Ramos (cell line): ENCODE data around the gene PLCL2.
"Not testable (repeated sequence)": the region's sequence is repeated elsewhere in the genome, so short reads cannot be mapped to it uniquely, and the experiment has no call there.

ENCODE experiments used
- in situ Hi-C: fragments of 300-500 bp; cut with MboI; formaldehyde crosslinking; loops from one replicate; pipeline ENCODE4 v1.14.3; 2022; ENCODE audit warnings: low sequenced_read_pairs; ENCODE audit not compliant: unreplicated experiment

The PLCL2 gene

DNA sequence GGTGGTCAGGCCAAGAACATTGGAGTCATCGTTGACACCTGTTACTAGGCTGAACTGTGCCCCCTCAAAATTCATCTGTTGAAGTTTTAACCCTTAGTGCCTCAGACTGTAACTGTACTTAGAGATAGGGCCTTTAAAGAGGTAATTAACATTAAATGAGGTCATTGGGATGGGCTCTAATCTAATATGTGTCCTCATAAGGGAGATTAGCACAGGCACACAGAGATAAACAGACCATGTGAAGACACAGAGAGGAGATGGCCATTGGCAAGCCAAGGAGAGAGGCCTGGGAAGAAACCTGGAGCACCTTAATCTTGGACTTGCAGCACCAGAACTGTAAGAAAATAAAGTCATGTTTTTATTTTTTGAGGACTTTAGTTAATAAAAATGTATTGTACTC is 59.6 kb downstream of the PLCL2 start:
- in situ Hi-C loops, result no loop called here

DNA sequence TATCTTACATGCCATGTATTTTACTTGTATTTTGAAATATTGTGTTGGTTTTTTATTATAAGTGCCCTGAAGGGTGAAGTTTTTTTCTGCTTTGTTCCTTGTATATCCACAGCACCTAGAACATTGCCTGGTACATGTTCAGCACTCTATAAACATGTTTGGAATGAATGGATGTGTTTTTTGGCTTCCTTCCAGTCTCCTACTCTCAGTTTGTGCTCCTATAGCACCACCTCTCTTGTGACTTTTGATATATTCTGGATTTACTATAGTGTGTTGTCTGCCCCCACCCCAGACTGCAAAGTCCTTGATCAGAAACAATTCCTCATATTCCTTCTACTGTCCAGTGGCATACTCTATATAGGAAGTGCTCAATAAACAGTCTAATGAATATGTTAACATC is 60.6 kb downstream of the PLCL2 start:
- in situ Hi-C loops, result no loop called here

DNA sequence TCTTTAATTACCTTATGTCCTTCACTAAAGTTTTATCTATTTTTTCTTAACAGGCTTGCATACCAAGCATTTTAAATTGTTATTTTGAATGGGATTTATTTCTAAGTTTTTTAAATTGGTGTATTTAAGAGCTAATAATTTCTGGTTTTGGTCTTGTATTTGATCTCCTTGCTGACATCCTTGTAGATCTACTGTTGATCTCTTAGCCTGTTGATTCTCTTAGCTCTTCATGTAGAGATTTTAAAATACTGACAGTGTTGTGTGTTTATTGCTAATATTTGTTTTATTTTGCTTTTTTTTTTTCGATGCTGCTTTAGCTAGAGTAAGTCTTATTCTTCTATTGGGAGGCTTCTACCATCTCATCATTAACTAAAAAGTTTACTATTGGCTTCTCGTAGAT is 65.5 kb downstream of the PLCL2 start:
- in situ Hi-C loops, result no loop called here

DNA sequence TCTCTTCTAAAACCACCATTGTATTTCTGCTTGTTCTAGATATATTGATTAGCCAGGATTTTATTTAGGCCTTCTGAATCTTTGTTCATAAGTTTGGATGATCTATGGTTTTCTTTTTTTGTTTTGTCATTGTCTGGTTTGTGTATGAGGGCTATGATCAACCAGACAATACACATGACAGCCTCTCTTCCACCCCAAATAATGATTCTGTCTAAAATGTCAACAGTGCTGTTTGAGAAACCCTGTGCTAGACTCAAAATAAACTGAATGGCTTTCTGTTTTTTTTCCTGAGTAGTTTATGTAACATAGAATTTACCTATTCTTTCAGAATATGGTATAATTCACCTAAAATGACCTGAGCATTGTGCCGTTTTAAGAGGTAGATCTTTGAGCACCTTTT is 66.1 kb downstream of the PLCL2 start:
- in situ Hi-C loops, result no loop called here

DNA sequence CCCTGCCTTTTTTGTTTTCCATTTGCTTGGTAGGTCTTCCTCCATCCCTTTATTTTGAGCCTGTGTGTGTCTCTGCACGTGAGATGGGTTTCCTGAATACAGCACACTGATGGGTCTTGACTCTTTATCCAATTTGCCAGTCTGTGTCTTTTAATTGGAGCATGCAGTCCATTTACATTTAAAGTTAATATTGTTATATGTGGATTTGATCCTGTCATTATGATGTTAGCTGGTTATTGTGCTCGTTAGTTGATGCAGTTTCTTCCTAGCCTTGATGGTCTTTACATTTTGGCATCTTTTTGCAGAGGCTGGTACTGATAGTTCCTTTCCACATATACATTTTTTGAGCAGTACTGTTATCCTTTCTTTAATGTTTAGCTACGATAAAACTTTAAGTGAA is 73.1 kb downstream of the PLCL2 start:
- in situ Hi-C loops, result not testable (repeated sequence)

DNA sequence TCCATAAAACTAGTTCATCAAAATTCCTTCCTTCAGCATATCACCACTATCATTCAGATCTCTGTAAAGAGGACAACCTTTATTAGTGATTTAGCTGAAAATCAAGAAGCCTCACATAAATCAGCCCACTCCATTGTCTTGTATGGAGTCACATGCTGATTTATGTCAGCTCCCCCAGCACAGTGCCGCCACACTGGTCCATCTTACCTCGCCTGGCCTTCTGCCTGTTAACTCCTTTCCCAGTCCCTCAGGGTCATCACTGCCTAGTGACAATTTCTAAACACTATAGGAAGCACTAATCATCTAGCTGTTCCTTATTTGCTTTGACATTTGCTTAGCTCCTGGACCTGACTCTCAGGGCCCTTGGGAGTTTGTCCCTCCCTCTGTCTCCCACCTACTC is 75.4 kb downstream of the PLCL2 start:
- in situ Hi-C loops, result no loop called here

DNA sequence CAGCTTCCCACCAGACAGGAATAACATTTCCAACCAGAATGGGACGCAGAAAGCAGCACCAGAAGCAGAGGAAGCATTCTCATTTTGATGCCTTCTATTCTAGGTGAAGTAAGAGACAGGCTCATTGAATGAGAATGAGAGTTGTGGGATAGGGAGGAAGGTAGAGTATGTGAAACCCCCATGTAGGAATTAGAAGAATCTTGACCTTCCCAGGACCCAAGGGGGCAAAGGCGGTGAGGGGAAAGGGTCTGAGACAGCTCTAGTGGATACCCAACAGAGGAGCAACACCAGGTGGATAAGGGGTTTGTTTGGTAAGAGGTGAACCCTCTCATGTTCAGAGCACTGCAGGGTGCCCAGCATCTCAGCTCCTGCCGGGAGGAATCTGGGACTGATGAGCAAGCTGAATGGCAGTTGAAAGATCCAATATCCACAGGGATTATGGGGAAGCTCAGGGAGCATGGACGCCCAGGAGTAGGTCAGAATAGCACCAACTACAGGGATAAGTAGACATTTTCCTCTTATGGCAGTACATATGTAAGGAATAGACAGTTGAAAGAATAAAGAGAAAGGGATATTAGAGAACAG is 77.0 kb downstream of the PLCL2 start:
- in situ Hi-C loops, result no loop called here

DNA sequence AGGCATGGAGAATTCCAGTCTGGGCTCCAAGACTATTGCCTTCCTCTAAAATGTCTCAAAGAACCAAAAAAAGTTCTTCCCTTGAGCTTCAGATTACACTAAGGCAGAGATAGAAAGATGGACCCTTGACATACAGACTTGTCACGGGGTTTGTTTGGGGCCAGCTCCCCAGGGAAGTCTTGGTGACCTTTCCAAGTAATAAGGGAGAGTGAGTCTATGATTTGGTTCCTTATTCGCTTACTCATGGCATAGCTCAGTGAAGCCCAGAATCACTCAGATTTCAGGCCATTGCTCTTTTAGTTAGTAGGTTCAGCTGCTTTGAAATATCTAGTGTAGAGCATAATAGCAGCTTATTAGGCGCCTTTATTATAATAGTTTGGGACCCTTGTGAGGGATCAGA is 90.3 kb downstream of the PLCL2 start:
- in situ Hi-C loops, result no loop called here

DNA sequence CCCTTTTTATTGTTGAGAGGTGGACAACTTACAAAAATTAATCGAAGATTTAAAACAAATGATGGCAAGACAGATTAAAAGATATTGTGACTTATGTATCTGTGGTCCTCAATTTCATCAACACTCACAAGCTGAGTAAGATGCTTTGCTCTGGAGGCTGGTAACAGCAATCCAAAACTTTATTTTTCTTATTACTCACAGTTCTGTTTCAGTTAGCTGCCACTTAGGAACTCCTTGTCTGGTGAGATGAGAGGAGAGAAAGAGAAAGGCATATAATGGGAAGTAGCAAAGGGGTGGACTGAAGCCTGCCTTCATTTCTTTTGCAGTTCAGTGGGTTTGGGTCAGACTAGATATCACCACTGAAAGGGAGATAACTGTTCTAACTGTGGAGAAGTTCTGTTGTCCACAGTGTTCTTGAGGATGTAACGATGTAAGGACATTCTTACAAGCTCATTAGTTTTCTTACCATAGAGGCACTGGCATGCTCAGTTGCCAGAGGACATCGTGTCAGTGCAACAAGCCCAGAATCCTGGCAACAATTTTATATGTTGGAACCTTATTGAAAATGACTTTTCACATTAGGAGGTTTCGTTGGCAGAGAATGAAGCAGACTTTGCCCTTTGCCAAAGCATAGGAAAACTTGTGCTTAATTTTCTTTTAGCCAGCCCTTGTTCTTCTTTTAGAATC is 93.6 kb downstream of the PLCL2 start:
- in situ Hi-C loops, result no loop called here

DNA sequence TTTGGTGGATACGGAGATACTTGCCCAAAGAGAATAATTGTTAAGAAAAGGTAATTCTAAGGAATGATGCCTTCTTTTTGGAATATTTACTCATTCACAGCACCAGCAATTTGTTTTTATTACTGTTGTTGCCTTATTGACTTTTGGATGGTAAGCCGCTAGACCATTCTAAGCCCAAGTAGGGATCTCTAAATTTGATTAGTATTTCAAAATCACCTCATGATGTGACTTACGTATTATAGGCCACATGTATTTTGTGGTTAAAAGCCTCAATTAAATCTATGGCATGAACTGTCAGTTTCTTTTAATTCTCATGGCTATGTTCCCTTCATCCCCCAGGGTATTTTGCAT is 94.1 kb downstream of the PLCL2 start:
- in situ Hi-C loops, result no loop called here

DNA sequence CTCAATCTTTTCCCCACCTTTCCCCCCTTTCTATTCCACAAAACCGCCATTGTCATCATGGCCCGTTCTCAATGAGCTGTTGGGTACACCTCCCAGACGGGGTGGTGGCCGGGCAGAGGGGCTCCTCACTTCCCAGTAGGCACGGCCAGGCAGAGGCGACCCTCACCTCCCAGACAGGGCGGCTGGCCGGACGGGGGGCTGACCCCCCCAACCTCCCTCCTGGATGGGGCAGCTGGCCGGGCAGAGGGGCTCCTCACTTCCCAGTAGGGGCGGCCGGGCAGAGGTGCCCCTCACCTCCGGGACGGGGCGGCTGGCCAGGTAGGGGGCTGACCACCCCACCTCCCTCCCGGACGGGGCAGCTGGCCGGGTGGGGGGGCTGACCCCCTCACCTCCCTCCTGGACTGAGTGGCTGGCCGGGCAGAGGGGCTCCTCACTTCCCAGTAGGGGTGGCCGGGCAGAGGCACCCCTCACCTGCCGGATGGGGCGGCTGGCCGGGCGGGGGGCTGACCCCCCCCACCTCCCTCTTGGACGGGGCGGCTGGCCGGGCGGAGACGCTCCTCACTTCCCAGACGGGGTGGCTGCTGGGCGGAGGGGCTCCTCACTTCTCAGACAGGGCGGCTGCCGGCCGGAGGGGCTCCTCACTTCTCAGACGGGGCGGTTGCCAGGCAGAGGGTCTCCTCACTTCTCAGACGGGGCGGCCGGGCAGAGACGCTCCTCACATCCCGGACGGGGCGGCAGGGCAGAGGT is 95.2 kb downstream of the PLCL2 start:
- in situ Hi-C loops, result not testable (repeated sequence)

DNA sequence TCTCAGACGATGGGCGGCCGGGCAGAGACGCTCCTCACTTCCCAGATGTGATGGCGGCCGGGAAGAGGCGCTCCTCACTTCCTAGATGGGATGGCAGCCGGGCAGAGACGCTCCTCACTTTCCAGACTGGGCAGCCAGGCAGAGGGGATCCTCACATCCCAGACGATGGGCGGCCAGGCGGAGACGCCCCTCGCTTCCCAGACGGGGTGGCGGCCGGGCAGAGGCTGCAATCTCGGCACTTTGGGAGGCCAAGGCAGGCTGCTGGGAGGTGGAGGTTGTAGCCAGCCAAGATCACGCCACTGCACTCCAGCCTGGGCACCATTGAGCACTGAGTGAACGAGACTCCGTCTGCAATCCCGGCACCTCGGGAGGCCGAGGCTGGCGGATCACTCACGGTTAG is 95.8 kb downstream of the PLCL2 start:
- in situ Hi-C loops, result not testable (repeated sequence)

DNA sequence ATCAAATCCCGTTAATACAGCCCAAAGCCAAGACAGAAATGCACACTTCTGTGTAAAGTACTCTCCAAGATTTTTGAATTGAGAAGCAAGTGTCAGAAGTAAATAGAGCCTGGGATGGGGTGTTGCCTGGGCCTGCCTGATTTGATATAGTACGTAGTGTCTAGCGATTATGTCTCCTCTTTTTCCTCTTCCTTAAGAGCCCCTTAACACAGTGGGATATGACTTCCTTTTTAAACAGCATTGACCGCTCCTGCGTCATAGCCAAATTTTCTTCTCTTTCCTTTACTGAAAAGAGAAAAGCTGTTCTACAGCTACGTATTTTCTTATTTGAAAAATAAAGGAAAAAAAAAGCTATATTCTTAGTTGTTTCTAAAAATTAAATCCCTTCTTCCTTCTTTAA is 97.7 kb downstream of the PLCL2 start:
- in situ Hi-C loops, result no loop called here

DNA sequence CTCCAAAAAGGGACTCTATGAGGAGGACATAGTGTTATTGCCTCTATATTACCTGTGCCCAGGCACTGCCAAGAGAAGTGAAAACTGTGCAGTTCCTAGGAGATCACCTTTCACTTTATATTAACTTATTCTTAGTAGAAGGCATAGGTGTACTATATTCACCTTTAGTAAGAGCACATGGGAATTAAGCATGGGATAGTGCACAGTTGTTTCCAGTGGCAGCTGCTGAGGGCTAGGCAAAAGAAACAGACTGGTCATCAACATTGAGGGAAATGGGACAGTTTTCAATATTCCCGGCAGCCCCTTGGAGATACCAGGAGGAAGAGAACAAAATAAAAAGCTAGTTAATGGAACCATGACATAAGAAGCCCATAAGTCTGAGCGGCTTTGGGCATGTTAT is 100.9 kb downstream of the PLCL2 start:
- in situ Hi-C loops, result no loop called here

DNA sequence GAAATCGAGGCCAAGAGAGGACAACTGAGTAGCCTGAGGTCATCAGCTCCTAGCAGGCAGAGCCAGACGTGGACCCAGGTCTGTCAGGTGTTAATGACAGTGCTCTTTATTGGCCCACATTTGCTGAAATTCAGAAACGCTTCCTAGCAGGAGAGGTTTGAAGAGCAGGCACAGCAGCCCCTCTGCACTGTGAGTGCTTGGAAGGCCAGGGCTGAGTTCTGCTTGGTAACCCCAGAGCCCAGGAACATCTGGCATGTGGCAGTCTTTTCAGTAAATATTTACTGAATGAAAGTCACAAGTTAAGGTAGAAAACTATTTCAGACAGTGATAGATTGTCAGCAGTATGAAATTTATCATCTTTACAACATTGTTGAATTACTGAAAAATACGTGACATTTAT is 102.4 kb downstream of the PLCL2 start:
- in situ Hi-C loops, result no loop called here

DNA sequence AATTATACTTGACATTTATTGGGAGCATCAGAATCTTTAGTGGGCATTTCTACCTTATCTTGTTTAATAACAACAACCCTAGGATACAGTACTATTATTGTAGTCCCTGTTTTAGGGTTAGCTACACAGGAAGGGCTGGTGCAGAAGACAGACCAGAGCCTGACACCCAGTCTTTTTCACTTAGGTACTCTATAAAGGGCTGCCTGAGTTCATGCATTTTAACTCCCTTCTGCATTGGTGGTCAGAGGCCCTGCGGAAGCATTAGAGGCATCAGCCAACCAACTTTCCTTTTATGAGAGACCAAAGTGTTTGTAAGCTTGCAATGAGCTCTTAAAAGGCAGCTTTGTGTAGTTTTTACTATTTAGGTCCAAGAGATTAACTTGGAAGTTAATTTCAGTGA is 105.4 kb downstream of the PLCL2 start:
- in situ Hi-C loops, result no loop called here

DNA sequence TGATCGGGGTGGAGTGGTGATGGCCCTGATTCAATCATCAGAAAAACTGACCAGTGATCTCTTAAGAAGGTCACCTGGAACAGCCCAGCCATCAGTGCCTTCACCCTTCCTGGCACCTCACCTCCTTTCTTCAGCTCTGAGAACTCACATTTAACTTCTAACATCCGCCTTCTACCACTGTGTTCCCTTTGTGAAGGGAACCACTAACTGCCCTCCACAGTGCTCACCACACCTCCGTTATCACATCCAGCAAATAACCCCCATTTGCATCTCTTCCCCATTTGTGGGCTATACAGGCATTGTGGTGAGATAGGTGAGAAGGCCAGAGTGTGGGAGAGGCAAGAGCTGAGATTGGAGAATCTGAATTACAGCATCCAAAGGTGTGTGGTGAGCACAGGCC is 107.4 kb downstream of the PLCL2 start:
- in situ Hi-C loops, result no loop called here

DNA sequence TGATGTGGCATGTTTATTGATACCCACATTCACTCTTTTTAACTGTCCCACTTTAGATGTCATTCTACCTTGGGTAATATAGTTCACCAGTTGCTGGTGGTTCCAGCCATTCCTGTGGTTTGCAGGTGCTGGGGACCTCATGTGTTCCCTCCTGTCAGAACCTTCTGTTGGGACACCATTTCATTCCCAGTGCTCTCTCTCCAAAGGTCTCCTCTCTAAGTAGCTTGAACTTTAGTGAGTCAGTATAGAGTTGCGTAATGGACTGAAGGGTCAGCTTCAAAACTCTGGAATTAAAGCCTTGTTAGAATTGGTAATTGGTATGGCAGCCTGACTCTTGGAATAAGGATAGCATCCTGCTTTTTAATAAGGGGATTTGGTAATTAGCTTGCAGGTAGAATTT is 108.5 kb downstream of the PLCL2 start:
- in situ Hi-C loops, result no loop called here

DNA sequence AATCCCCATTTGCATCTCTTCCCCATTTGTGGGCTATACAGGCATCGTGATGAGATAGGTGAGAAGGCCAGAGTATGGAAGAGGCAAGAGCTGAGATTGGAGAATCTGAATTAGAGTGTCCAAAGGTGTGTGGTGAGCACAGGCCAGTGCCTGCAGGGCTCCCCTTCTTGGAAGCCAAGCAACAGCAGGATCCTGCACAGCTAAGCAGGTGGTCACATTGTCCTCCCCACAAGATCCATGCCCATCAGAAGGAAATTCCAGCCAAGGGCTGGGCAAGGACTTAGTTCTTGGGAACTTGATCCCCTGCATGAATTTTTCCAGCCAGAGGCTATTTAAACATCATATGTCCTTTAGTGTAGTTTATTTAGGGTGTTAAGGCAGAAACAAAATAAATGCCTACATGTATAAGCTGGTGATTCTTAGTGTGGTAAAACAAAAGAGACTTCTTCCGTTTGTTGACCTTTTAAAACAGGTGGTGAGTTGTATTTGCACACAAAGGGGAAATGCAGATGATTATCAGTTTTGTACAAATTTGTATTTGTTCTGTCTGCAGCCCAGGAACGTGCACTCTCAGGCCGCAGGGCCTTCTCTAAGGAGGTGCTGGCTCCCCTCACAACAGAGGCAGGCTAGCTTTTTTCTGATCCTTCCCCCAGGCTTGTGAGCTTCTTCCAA is 110.2 kb downstream of the PLCL2 start:
- in situ Hi-C loops, result no loop called here

DNA sequence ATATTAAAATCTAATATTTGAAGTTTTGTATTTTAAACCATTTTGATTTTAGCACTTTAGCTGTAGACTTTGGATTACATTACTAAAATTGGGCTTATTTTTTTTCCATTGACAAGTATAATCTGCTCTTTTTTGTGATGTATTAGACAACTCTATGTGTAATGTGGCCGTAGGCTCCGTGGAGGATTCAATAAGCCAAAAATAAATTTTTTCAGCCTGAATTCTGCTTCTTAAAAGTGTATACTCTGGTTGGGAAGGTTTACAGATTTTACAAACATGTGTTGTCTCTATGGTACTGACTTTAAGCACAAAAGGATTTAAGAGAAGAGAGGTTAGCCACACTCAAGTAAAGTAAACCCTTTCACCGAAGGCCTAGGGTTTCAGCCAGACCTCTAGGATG is 110.8 kb downstream of the PLCL2 start:
- in situ Hi-C loops, result no loop called here

DNA sequence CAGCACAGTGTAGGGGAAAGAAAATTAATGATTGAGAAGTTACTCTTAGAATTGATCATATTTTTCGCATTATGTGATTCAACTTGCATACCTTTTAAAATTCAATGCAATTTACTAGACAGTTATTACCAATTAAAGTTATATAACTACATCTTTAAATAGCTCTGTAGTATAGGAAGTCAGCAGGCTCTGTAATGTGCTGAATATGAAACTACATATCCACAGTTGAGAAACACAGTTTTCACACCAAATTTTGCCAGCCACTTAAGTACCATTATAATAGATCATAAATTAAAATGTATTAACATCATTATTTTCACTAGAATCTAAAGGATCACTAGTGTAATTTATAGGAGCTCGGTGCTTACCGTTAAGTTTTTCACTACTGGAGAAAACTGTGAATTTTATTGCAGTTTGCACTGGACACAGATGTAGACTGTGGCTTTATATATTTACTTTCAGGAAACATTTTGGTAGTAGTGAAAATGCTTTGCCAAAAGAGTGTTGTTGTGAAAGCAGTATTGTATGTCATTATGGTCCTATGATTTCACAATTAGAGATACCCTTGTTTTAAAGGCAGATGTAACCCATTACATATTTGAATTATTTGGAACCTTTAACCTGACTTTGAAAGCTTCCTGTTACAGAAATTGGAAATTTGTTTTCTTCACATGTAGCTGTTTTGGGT is 113.6 kb downstream of the PLCL2 start:
- in situ Hi-C loops, result no loop called here
